Caco-2 (cell line): ENCODE measurements around the gene TMA7. TPM values are rescaled to one million over a fixed set of nuclear protein-coding genes. Genes with fewer than 3 reads are reported as not detected.

ENCODE experiments used
- BruUV-seq: library from RNA; stranded (reverse); fragments of 400-500 nt; replicated peaks from 2 replicates; lab custom pipeline; 2021; lab: Mats Ljungman, UMichigan
- CTCF ChIA-PET: fragments of 300-600 bp; sonication (Branson Sonifier 250); formaldehyde crosslinking; loops from one replicate; lab custom pipeline; 2022; ENCODE audit warnings: antibody characterized with exemption; lab: Charles Lee
- POLR2A ChIA-PET: fragments of 300-600 bp; sonication (Branson Sonifier 250); formaldehyde crosslinking; loops from one replicate; lab custom pipeline; 2022; ENCODE audit warnings: antibody characterized with exemption; lab: Charles Lee
- DNase-seq, 2 experiments: peaks; one replicate each; pipeline versions ENCODE4 v3.0.0 to v3.0.0-alpha.2; 2020 to 2022
- H3K27me3 ChIP-seq: replicated peaks from 2 replicates; pipeline ENCODE4 v1.6.0; 2011; ENCODE audit warnings: low read length; ENCODE audit not compliant: control insufficient read depth, insufficient read depth
- H3K36me3 ChIP-seq: 2 replicates; pipeline ENCODE4 v1.5.1; 2011; ENCODE audit warnings: low read length; ENCODE audit not compliant: control insufficient read depth, insufficient read depth
- H3K4me1 ChIP-seq: fragments of 250-450 bp; sonication (Bioruptor Pico); 2 replicates; pipeline ENCODE4 v1.5.1; 2020; ENCODE audit warnings: mild to moderate bottlenecking
- H3K4me3 ChIP-seq: 2 replicates; pipeline ENCODE4 v1.5.1; 2011; ENCODE audit warnings: low read depth, mild to moderate bottlenecking, control low read depth, low read length
- H3K9me3 ChIP-seq: fragments of 250-450 bp; sonication (Bioruptor Pico); 2 replicates; pipeline ENCODE4 v1.5.1; 2020; ENCODE audit warnings: mild to moderate bottlenecking, moderate library complexity
- H3K27ac Mint-ChIP-seq: one replicate; pipeline ENCODE4 v1.8.0; 2022; ENCODE audit warnings: mixed read lengths; ENCODE audit not compliant: unreplicated experiment
- H3K27me3 Mint-ChIP-seq: one replicate; pipeline ENCODE4 v1.8.0; 2022; ENCODE audit warnings: mixed read lengths; ENCODE audit not compliant: insufficient read depth, unreplicated experiment
- H3K36me3 Mint-ChIP-seq: one replicate; pipeline ENCODE4 v1.8.0; 2022; ENCODE audit warnings: mild to moderate bottlenecking, mixed read lengths; ENCODE audit not compliant: insufficient read depth, unreplicated experiment
- H3K4me1 Mint-ChIP-seq: one replicate; pipeline ENCODE4 v1.8.0; 2022; ENCODE audit warnings: low read depth, mixed read lengths; ENCODE audit not compliant: unreplicated experiment
- H3K4me3 Mint-ChIP-seq: one replicate; pipeline ENCODE4 v1.8.0; 2022; ENCODE audit warnings: mild to moderate bottlenecking, moderate library complexity, mixed read lengths; ENCODE audit not compliant: unreplicated experiment
- H3K9me3 Mint-ChIP-seq: one replicate; pipeline ENCODE4 v1.8.0; 2022; ENCODE audit warnings: mixed read lengths; ENCODE audit not compliant: unreplicated experiment
- CTCF ChIP-seq, 2 experiments: fragments of 200-600 bp in 1 of 2; IDR thresholded peaks; 1 replicate in 1 of 2; 2 replicates in 1 of 2; pipeline versions ENCODE4 v1.5.1 to v1.8.0; 2011 to 2022; ENCODE audit warnings: antibody characterized with exemption in 1 of 2, control low read depth in 1 of 2, inconsistent platforms in 1 of 2, low read depth in 1 of 2, low read length in 1 of 2, mild to moderate bottlenecking in 1 of 2, moderate library complexity in 1 of 2; ENCODE audit not compliant: insufficient read depth in 1 of 2, severe bottlenecking in 1 of 2, unreplicated experiment in 1 of 2
- intact Hi-C: fragments of 100-400 bp; cut with micrococcal nuclease; formaldehyde crosslinking; loops from one replicate; pipeline ENCODE4 v1.10.0; 2022; ENCODE audit not compliant: unreplicated experiment
- total RNA-seq: library from RNA; stranded (reverse); gene quantifications from 2 replicates; pipeline ENCODE4 v1.2.3, GENCODE V29; 2022

The TMA7 gene
- total RNA-seq, 1 experiment from 2014 or later, result 205 TPM

- H3K36me3 Mint-ChIP-seq, result peaks cover 18% of the 10 kb centered on the region
- H3K4me3 Mint-ChIP-seq, result peak overlapping the region; percentile 38
- DNase-seq, result no peak
- H3K4me3 ChIP-seq, result no peak overlapping the region
- no peaks in the 10 kb centered on the region for H3K27me3 Mint-ChIP-seq
- H3K27ac Mint-ChIP-seq, result peak overlapping the region; percentile 78
- ChIA-PET CTCF (no interaction called here), POLR2A (no interaction called here)
- no peaks in the 10 kb centered on the region for H3K9me3 Mint-ChIP-seq
- intact Hi-C loops, result no loop called here
- H3K4me1 Mint-ChIP-seq, result peaks cover 15% of the 10 kb centered on the region
- H3K9me3 ChIP-seq, result no peaks in the 10 kb centered on the region
- peaks cover 21% of the 10 kb centered on the region; the same call in 1 of the 2 replicates for H3K4me1 ChIP-seq
- no peaks in the 10 kb centered on the region for H3K27me3 ChIP-seq
- no peak for TF ChIP-seq CTCF (IDR thresholded peaks at IDR 0.05; ENCODE audit: insufficient read depth in 1 of 2, low read depth in 1 of 2, low read length in 1 of 2, severe bottlenecking in 1 of 2, unreplicated experiment in 1 of 2)
- BruUV-seq, result no TSS peak
- no peaks in the 10 kb centered on the region for H3K36me3 ChIP-seq
Observed at GRCh38 chr3:48475188-48475587, 35.1 kb downstream of the TMA7 start.

- Histone ChIP-seq H3K4me1 (peaks cover 17% of the 10 kb centered on the region; the same call in 1 of the 2 replicates), H3K9me3 (no peaks in the 10 kb centered on the region), H3K27me3 (no peaks in the 10 kb centered on the region), H3K36me3 (no peaks in the 10 kb centered on the region), H3K4me3 (no peak overlapping the region)
- Mint-ChIP-seq H3K27me3 (no peaks in the 10 kb centered on the region), H3K9me3 (no peaks in the 10 kb centered on the region), H3K4me1 (peaks cover 13% of the 10 kb centered on the region), H3K27ac (no peak overlapping the region), H3K36me3 (peaks cover 18% of the 10 kb centered on the region), H3K4me3 (no peak overlapping the region)
- TF ChIP-seq CTCF (IDR thresholded peaks at IDR 0.05; ENCODE audit: insufficient read depth in 1 of 2, low read depth in 1 of 2, low read length in 1 of 2, severe bottlenecking in 1 of 2, unreplicated experiment in 1 of 2), result no peak
- ChIA-PET POLR2A (no interaction called here), CTCF (interaction anchor here (0.7 to 1.2 kb wide), 2 partner anchors 40 to 42 kb away, joined by 3 read pairs; no protein-coding TSS in a partner anchor)
- no TSS peak for BruUV-seq
- DNase-seq, result no peak
- intact Hi-C loops, result no loop called here
Observed at GRCh38 chr3:48476426-48477053, 36.5 kb downstream of the TMA7 start.

GRCh38 chr3:48477959-48478520 lies 38.0 kb downstream of the TMA7 start:
- no peaks in the 10 kb centered on the region for H3K27me3 ChIP-seq
- intact Hi-C loops, result no loop called here

More at GRCh38 chr3:48477959-48478520, 38.0 kb downstream of the TMA7 start:
- Mint-ChIP-seq H3K9me3 (no peaks in the 10 kb centered on the region), H3K4me1 (peaks cover 13% of the 10 kb centered on the region), H3K27me3 (no peaks in the 10 kb centered on the region), H3K36me3 (peaks cover 13% of the 10 kb centered on the region), H3K27ac (peak overlapping the region; percentile 16), H3K4me3 (no peak overlapping the region)
- no TSS peak for BruUV-seq
- ChIA-PET CTCF (no interaction called here), POLR2A (no interaction called here)
- no peak for TF ChIP-seq CTCF (IDR thresholded peaks at IDR 0.05; ENCODE audit: insufficient read depth in 1 of 2, low read depth in 1 of 2, low read length in 1 of 2, severe bottlenecking in 1 of 2, unreplicated experiment in 1 of 2)
- DNase-seq, result no peak
- Histone ChIP-seq H3K9me3 (no peaks in the 10 kb centered on the region), H3K4me1 (peaks cover 17% of the 10 kb centered on the region; the same call in 1 of the 2 replicates), H3K36me3 (no peaks in the 10 kb centered on the region), H3K4me3 (no peak overlapping the region)
